ENCODE results near the gene LTBP2.

- TF ChIP-seq POLR2A (IDR thresholded peaks at IDR 0.05; ENCODE audit: low read depth, low read length) = no peak
- TF ChIP-seq TAF1 (IDR thresholded peaks at IDR 0.05; ENCODE audit: borderline replicate concordance, low read depth, low read length) = no peak
These were observed 149.0 kb downstream of the LTBP2 start for GRCh38 chr14:74462993-74463392.

Measured in GM12892 (cell line).